Liver (tissue), 3 donors: ENCODE results near the gene COMTD1.

Experiments used
- ATF3 ChIP-seq: IDR thresholded peaks from 2 replicates; pipeline ENCODE4 v1.6.1; 2016; ENCODE audit warnings: antibody characterized with exemption
- CTCF ChIP-seq: fragments of 150-350 bp; IDR thresholded peaks from 2 replicates; pipeline ENCODE4 v1.5.1; 2017; ENCODE audit warnings: improper control_type of control experiment, low read depth, low read length; ENCODE audit not compliant: missing input control
- RAD21 ChIP-seq, 2 donors: IDR thresholded peaks; 2 replicates each; pipeline ENCODE4 v1.6.1; 2016; ENCODE audit warnings: antibody characterized with exemption in 2 of 2, mild to moderate bottlenecking in 2 of 2
- donor health status: healthy.
- donor health status: healthy.

GRCh38 chr10:75207079-75207856 is 28.5 kb downstream of the COMTD1 start:
- TF ChIP-seq CTCF (no peak), RAD21 (IDR thresholded peaks at IDR 0.05) (no peak), ATF3 (no peak)
